Right lobe of liver (tissue), 4 donors: ENCODE results near the gene MICAL1.

ENCODE experiments used
- CTCF ChIP-seq, 4 donors: fragments of 200-600 bp in 3 of 4; fragments of 450-650 bp in 1 of 4; IDR thresholded peaks; one replicate each; pipeline versions ENCODE4 v1.5.1 to v1.8.0; 2016 to 2022; ENCODE audit warnings: antibody characterized with exemption in 4 of 4, mild to moderate bottlenecking in 2 of 4
- POLR2A ChIP-seq: fragments of 450-650 bp; IDR thresholded peaks from one replicate; pipeline ENCODE4 v1.6.1; 2017; ENCODE audit warnings: antibody characterized with exemption, mild to moderate bottlenecking
- donor health status: DM: no; HTN: no; CAD: no.
- donor health status: DM: no; HTN: no; CAD: no.
- donor health status: DM: no; HTN: yes; CAD: no.

- no peak for TF ChIP-seq CTCF (IDR thresholded peaks at IDR 0.05)
- no peak for TF ChIP-seq POLR2A
Measured at GRCh38 chr6:109465772-109466171, 10.2 kb upstream of the MICAL1 start.
